CD4-positive, alpha-beta T cell treated with Interleukin-4 for 1 hour (primary cell): Measurements from ENCODE around the gene CDHR2.
"Not testable (repeated sequence)": the region's sequence is repeated elsewhere in the genome, so short reads cannot be mapped to it uniquely, and the experiment has no call there.

ENCODE experiments used
- DNase-seq, 2 donors: peaks; one replicate each; pipeline ENCODE4 v3.0.0-alpha.2; 2020 to 2022

Gene CDHR2

DNA sequence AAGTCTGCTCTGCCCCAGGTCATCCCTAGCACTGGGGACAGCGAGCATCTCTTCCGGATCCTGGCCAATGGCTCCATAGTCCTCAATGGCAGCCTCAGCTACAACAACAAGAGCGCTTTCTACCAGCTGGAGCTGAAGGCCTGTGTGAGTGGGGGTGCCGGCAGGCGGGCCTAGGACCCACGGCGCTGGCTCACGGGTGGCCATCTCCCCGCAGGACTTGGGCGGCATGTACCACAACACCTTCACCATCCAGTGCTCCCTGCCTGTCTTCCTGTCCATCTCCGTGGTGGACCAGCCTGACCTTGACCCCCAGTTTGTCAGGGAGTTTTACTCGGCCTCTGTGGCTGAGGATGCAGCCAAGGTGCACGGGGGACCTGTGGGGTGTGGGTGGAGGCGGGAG lies 25.9 kb downstream of the CDHR2 start:
- no peak for DNase-seq

DNA sequence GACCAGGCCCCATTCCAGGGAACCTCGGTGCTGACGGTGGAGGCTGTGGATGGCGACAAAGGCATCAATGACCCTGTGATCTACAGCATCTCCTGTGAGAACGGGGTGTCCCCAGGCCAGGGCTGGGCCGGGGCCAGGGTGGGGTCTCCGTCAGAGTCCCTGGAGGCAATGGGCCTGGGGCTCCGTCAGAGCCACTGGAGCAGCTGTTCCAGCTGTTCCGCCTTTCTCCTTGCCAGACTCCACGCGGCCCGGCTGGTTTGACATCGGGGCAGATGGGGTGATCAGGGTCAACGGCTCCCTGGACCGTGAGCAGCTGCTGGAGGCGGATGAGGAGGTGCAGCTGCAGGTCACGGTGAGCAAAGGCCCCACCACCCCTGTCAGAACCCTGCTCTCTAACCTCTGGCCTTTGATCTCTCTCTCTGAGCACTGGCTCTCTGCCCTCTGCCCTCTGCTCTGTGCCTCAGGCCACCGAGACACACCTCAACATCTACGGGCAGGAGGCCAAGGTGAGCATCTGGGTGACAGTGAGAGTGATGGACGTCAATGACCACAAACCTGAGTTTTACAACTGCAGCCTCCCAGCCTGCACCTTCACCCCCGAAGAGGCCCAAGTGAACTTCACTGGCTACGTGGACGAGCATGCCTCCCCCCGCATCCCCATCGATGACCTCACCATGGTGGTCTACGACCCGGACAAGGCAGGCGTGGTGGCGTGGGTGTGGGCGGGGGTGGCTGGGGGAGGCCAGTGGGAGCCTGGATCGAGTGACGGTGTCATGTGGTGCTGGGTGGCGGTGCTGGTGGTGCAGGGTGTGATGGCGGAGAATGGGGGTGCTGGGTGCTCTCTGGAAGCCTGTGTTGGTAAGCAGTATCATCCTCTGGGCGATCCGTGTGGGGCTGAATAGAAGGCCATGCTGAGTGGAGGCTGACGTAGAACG lies 26.6 kb downstream of the CDHR2 start:
- no peak for DNase-seq

DNA sequence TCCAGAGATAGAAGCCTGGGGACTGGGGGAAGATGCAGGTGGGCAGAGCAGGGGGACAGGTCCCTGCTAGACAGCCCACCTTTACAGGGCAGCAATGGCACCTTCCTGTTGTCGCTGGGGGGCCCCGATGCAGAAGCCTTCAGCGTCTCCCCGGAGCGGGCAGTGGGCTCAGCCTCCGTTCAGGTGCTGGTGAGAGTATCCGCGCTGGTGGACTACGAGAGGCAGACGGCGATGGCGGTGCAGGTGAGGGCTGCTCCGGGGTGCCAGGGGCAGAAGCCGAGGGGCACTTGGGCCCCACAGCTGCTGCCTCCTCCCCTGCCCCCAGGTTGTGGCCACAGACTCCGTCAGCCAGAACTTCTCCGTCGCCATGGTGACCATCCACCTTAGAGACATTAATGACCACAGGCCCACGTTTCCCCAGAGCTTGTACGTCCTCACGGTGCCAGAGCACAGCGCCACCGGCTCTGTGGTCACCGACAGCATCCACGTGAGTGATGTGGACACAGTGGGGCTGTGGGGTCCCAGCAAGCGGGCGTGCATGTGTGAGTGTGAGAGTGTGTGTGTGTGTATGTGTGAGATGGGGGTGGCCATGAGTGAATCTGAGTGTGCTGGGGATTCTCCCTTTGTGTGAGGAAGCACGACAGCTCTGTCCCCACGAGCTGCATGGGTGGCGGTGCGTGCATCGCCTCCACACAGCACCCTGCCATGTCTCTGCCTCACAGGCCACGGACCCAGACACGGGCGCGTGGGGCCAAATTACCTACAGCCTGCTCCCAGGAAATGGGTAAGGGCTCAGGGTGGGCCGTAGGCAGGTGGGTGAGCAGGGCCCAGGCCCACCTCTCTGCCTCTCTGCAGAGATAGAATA lies 28.4 kb downstream of the CDHR2 start:
- DNase-seq = no peak

DNA sequence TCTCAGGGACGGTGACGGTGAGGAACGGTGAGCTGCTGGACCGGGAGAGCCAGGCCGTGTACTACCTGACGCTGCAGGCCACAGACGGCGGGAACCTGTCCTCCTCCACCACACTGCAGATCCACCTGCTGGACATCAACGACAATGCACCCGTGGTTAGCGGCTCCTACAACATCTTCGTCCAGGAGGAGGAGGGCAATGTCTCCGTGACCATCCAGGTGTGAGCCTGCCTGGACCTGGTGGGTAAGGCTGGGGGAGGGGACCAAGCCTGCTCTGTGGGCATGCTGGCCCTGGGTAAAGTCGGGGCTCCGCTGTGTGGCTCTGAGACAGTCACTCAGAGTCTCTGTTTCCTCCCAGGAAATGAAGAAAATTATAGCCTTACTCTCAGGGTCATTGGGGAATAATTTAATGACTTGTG lies 29.3 kb downstream of the CDHR2 start:
- peak; percentile 52 for DNase-seq

DNA sequence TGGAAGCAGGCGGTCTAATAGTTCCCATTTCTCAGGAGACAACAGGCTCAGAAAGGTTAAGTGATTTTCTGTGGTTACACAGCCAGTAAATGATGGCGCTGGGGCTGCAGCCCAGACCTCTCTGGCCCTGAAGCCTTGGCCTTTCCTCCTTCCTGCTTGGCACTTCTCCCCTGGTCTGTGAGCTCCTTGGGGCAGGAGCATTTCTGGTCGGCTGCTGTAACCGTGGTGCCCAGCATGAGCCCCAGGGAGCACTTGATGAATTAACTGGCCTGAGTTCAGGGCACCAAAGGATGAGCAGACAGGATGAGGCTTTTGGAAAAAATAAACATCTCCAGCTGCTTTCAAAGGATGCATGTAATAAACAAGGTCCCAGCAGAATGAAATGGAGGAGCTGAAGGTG lies 30.2 kb downstream of the CDHR2 start:
- no peak for DNase-seq

DNA sequence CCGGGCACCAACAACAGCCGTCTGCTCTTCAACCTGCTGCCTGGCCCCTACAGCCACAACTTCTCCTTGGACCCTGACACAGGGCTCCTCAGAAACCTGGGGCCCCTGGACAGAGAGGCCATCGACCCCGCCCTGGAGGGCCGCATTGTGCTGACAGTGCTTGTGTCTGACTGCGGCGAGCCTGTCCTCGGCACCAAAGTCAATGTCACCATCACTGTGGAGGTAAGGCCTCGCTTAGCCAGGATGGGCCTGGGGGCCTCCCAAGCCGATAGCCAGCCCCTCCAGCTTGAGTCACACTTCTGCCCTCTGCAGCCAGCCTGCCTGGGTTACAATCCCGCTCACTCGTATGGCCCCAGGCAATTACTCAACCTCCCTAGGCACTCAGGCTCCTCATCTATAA lies 32.2 kb downstream of the CDHR2 start:
- DNase-seq = no peak

DNA sequence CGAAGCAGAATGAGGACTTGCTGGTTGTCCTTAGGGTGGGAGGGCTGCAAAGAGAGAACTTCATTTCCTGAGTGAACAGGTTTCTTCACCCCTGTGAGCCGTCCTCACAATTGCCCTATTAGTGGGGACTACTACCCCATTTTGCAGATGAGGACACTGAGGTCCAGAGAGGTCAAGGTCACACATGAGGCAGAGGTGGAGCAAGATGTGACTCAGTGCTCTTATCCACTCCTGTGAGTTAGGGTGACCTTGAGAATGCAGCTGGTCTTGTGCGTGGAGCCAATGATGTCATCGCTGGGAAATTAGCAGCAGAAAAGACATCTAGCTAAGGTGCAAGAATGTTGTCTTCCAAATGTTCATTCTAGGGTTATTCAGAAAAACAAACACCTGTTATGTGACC lies 33.9 kb downstream of the CDHR2 start:
- no peak for DNase-seq

DNA sequence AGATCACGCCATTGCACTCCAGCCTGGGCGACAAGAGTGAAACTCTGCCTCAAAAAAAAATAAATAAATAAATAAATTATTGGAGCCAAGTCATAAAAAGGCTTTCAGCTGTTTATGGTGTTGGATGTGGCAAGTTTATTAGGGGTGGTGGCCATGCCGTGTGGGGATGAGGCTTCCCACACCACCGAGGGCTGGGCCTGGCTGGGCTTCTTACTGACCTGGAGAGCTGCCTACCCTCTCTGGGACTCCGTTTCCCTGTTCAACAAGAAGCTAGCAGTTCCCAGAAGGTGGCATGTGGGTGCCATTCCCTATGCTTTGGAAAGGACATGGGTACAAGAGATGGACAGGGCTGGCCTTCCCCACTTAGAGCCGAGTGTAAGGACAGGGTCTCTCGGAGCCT lies 38.3 kb downstream of the CDHR2 start:
- DNase-seq = no peak

DNA sequence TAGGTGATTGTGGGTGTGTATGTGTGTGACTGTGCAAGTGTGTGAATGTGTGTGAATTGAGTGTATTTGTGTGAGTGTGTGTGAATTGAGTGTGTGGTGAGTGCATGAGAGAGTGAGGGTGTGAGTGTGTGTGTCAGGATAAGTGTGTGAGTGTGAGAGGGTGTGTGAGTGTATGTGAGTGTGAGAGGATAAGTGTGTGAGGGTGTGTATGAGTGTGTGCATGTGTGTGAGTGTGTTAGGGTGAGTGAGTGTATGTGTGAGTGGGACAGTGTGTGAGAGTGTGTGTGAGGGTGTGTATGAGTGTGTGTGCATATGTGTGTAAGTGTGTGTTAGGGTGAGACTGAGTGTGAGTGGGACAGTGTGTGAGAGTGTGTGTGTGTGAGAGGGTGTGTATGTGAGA lies 39.2 kb downstream of the CDHR2 start:
- DNase-seq = no peak

DNA sequence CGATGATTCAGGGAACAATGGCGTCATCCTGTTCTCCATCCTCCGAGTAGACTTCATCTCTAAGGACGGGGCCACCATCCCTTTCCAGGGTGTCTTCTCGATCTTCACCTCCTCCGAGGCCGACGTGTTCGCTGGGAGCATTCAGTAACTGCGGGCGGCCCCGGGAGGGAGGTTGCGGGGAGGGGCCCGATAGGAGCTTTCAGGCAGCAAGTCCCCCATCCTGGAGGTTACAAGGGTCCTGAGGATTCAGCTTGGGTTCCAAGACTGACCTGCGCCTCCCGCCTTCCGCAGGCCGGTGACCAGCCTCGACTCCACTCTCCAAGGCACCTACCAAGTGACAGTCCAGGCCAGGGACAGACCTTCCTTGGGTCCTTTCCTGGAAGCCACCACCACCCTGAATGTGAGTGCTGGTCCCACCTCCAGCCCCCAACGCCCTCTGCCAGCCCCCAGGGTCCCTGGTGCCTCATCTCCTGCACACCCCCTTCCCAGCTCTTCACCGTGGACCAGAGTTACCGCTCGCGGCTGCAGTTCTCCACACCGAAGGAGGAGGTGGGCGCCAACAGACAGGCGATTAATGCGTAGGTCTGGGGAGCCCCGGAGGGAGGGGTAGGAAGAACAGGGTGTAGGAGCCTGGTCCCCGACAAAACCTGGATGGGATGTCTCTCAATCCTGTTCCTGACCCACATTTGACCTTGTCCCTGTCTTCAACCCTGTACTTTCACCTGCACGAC lies 40.1 kb downstream of the CDHR2 start:
- no peak for DNase-seq

DNA sequence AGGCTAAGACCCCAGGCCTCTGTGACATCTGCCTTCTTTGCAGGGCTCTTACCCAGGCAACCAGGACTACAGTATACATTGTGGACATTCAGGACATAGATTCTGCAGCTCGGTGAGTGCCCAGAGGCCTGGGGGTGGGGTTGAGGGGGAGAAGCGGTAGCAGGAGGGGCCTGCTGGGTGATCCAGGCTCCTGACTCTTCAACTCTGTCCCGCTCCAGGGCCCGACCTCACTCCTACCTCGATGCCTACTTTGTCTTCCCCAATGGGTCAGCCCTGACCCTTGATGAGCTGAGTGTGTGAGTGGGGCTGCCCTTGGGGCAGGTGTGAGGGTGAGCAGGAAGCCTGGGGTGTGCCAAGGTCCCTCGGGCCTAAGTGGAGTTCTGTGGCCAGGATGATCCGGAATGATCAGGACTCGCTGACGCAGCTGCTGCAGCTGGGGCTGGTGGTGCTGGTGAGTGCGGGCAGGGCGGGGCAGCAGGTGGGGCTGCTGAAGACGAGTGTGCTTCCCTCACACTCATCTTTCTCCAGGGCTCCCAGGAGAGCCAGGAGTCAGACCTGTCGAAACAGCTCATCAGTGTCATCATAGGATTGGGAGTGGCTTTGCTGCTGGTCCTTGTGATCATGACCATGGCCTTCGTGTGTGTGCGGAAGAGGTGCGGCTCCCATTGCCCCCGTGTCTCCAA lies 41.0 kb downstream of the CDHR2 start:
- DNase-seq = no peak

DNA sequence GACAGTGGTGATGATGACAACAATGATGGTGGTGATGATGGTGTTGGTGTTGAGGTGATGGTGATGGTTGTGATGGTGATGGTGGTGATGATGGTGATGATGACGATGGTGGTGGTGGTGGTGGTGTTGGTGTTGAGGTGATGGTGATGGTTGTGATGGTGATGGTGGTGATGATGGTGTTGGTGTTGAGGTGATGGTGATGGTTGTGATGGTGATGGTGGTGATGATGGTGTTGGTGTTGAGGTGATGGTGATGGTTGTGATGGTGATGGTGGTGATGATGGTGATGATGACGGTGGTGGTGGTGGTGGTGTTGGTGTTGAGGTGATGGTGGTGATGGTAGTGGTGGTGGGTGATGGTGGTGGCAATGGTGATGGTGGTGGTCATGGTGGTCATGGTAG lies 42.5 kb downstream of the CDHR2 start:
- not testable (repeated sequence) for DNase-seq

DNA sequence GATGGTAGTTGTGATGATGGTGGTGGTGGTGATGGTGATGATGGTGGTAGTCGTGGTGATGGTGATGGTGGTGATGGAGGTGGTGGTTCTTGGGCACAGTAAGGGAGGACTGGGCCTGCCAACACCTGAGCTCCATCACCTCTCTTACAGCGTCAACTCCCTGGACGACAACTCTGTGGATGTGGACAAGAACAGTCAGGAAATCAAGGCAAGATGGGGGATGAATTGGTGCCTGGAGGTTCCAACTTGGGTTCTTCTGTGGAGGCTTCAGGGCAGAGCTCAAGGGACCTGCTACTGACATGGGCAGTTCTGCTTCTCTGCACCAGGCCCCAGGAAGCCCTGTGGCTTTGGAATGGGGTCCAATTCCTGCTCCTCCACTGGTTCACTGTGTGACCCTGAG lies 43.4 kb downstream of the CDHR2 start:
- DNase-seq = no peak

DNA sequence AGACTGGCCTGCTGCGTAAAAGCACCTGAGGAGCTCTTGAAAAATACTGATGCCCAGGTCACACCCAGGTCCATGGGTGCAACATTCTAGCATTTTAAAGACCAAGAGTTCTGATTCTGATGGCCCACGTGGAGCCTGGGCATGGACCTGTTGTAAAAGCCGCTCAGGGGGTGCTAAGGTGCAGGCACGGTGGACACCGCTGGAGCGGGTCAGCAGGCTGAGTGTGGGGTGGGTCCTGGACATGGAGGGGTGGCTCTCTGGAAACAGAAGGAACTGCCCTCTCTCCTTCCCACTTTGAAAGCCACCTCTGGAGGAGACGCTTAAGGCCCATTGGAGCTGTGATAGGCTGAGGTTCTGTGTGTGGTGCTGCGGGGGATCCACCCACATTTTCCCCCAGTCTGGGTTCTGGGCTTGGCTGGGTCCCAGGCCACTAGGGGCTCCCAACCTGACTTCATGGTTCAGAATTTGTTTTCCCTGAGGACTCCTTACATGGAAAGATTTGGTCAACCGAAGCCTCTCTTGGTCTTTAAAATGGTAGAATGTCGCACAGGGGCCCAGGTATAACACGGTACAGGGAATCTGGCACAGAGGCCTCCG lies 44.2 kb downstream of the CDHR2 start:
- no peak for DNase-seq

DNA sequence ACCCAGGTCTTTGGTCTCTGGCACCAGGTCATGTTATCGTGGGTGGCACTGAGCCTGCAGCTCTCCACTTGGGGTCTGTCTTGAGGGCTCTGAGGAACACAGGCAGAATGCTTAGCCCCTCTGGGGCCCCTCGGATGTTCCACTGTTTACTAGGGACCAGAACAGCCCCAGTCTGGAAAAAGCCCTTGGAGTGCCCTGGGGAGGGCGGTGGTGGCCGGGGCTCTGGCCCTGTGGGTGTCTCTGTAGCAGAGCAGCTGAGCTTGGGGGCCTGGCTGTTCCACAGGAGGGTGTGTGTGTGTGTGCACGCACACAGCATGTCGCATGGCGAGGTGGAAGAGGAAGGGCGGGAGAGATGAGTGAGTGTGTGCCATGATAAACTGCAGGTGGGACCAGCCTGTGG lies 45.4 kb downstream of the CDHR2 start:
- DNase-seq = no peak

DNA sequence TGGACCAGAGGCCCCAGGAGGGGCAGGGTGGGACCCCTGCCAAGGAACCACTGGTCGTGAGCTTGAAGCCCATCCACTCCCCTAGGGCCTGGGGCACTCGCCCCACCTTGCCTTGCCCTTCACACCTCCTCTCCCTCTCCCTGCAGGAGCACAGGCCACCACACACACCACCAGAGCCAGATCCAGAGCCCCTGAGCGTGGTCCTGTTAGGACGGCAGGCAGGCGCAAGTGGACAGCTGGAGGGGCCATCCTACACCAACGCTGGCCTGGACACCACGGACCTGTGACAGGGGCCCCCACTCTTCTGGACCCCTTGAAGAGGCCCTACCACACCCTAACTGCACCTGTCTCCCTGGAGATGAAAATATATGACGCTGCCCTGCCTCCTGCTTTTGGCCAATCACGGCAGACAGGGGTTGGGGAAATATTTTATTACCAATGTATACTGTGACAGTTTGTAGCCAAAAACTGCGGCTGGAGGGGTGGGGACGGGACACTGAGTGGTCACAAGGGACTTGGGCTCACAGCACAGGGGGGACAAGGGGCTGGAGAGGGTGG lies 46.3 kb downstream of the CDHR2 start:
- no peak for DNase-seq

DNA sequence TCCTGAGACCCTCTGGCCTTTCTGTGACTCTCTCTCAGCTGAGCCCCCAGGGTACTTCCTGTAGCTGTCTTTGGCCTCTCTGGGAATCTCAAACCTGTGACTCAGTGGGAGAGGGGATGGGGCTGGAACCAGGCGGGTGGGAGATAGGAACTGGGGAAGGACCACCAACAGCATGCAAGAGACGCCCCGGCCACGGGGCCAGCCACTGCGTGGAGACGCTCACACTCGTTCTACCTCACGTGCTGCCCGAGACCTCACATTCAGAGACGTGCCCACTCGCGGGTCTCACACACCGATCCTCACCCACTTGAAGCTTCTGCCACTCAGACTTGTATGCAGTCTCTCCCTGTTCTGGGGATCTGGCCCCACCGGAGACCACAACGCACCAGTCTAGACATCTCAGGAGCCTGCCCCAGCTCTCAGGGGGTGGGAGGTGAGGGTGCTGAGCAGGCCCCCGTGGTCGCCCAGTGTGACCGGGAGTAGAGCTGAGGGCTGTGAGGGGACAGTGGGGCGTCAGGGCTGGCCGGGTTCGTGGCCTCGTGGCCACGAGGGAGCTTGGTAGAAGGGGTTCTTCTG lies 47.0 kb downstream of the CDHR2 start:
- no peak for DNase-seq

DNA sequence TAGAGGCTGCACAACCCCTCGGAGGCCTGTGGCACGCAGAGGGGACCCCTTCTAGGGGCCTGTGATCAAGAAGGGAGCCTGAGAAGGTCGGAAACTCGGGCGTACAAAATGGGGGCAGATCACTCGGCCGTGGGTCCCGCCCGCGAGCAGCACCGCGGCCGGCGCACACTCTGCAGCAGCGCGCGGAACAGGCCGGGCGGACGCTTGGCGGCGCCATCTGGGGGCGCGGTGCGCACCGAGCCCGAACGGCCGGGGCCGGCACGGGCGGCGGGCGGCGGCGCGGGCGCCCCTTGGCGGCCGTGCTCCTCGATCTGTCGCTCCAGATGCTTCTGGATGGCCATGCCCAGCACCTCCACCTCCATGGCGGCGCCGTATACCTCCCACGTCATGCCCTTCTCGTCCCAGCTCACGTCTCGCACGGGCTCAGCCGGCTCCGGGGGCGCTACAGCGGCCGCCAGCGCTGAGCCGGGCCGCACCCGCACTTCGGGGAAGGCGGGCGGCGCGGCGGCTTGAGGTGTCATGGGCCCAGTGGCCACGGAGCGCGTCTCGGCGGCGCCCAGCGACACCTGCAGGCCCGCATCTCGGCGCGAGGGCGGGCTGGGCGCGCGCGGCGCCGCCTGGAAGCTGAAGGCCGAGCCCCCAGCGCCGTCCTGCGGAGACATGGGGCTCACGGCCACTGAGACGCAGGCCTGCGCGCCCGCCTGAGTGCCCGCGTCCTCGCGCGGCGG lies 47.7 kb downstream of the CDHR2 start:
- peak; percentile 74 to 78 for DNase-seq

DNA sequence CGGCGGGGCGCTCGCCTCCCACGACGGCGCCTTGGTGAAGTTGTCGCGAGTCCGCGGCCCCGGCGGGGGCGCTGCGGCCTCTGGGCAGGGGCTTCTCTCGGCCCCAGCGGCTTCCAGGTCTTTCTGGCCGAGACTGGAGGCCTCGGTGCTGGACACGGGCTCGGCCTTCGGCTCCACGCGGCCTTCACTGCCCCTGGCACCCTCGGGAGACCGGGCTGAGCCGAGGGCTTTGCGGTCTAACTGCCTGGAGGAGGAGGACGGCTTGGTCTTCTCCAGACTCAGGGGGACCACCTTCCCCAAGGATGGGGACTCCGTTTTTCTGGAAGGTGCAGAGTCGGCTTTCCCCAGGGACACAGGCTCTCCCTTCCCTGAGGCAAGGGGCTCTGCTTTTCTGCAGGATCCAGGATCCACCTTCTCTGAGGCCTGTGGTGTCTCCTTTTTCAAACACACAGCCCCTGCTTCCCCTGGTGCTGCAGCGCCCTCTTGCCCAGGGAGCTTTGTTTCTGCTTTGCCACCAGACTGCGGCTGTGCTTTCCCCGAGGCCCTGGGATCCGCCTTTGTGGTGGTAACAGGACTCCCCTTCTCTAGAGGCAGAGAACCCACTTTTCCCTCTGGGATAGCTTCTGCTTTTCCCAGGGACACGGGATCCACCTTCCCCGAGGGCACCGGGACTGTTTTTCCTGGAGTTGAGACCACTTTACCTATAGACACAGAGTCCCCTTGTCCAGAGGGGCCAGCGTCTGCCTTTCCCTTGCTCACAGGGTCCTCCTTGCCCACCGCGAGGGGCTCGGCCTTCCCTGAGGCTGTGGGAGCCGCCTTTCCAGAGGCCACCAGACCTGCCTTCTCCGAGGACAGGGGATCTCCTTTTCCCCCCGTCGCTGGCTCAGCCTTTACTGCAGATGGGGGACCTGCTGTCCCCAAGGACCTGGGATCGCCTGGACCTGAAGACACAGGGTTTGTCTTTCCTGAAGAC lies 48.6 kb downstream of the CDHR2 start:
- DNase-seq = no peak
